ENCODE measurements around the gene CLSTN2. TPM values are rescaled to one million over a fixed set of nuclear protein-coding genes. Genes with fewer than 3 reads are reported as not detected.

The CLSTN2 gene
- total and polyA plus RNA-seq, 12 donors: 0.67 to 17.8 (median 5.3) TPM

DNA sequence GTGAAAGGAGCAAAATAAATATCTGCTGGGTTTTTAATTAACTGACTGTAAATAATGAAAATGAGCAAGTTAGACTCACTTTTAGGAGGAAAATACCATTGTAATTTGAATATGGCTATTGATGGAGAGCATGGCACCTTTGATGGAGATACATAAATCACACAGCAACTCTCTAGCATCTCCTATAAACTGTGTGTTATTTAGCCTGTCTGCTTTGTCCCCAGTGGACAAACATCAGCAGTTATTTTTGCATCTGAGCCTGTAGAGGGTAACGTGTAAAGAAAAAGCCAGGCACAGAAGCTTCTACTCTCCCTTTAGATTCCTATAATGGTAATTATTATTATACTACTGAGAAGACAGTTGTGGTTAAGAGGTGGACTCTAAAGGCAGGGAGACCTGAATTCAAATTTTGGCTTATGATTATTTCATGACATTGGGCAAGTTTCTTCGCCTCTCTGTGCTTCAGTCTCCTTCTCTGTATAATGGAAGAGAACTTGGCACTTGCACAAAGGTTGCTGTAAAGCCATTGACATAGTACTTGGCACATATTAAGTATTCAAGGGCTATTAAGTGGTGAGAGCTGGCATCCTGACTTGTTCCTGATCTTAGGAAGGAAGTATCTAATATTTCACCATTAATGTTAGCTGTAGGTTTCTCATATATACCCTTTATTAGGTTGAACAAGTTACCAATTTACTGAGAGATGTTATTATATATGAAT is 453.4 kb downstream of the CLSTN2 start:
- H3K36me3 ChIP-seq (replicated peaks in 1 of 2): no peaks in the 10 kb centered on the region
- no peak for DNase-seq
- H3K4me1 ChIP-seq (replicated peaks in 1 of 2): peaks cover 19 to 25% of the 10 kb centered on the region in 2 donors
- H3K27ac ChIP-seq: no peak overlapping the region
- intact Hi-C loops (cut with DNase I): no loop called here
- H3K27me3 ChIP-seq: no peaks in the 10 kb centered on the region
- 72 to 91% (median 85%) methylated on average over 2 of the region's 2 CpGs for WGBS, 4 donors
- H3K4me3 ChIP-seq: no peak overlapping the region
- peaks cover 0 to 8% (median 0%) of the 10 kb centered on the region in 3 donors for H3K9me3 ChIP-seq (replicated peaks in 1 of 3)
- TF ChIP-seq POLR2A (IDR thresholded peaks at IDR 0.05): no peak
- TF ChIP-seq, protein P1, sequence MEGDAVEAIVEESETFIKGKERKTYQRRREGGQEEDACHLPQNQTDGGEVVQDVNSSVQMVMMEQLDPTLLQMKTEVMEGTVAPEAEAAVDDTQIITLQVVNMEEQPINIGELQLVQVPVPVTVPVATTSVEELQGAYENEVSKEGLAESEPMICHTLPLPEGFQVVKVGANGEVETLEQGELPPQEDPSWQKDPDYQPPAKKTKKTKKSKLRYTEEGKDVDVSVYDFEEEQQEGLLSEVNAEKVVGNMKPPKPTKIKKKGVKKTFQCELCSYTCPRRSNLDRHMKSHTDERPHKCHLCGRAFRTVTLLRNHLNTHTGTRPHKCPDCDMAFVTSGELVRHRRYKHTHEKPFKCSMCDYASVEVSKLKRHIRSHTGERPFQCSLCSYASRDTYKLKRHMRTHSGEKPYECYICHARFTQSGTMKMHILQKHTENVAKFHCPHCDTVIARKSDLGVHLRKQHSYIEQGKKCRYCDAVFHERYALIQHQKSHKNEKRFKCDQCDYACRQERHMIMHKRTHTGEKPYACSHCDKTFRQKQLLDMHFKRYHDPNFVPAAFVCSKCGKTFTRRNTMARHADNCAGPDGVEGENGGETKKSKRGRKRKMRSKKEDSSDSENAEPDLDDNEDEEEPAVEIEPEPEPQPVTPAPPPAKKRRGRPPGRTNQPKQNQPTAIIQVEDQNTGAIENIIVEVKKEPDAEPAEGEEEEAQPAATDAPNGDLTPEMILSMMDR (IDR thresholded peaks at IDR 0.05): no peak

DNA sequence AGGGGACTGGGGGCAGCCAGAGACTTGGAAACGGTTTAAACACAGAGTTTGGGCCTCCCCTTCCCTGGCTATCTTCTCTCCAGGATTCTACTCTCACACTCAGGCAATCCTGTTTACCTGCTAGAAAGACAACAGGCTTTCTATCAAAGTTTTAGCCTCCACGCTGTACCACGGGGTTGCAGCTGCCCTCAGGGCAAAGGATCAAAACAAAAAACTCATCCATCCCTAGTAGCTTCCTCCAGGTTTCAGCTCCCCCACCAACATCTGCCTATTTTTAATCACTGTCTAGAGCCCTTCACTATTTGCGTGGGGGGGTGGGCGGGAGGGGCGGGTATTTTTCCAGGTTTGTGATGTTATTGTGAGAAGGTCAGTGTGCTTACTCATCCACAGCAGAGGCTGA is 456.1 kb downstream of the CLSTN2 start:
- WGBS, 4 donors: 36 to 62% (median 45%) methylated on average over 6 of the region's 6 CpGs
- peak overlapping the region in 2 of 5 donors; percentile 4 to 62 for H3K27ac ChIP-seq

DNA sequence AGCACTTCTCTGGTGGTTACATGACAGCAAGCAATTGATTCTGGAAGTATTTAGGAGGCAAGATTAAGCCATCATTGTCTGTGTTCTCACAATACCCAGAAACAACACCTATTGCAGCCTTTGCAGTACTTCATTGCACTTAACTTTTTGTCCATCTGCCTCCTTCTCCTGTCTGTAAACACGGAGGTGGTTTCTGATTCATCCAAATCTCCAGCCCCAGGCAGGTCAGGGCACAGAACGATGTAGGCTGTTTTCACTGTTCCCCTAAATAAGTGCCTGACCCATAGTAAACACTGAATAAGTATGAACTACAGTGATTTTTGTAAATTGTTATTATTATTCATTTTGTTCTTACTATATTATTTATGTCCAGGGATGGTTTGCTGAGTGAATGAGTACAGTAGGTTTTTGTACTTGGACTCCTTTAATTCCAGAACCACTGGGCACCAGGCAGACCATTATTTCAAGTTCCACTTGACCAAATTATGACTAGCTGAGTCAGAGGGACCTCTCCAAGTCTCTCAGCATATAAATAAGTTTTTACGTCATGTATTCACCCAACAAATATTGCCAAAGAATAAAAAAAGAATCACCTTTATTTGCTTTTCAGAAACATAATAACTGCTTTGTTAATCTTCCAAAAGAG is 459.6 kb downstream of the CLSTN2 start:
- no peak overlapping the region for H3K27ac ChIP-seq
- H3K9me3 ChIP-seq (replicated peaks in 1 of 3): peaks cover 0 to 8% (median 0%) of the 10 kb centered on the region in 3 donors
- H3K27me3 ChIP-seq: no peaks in the 10 kb centered on the region
- DNase-seq: no peak
- H3K4me3 ChIP-seq: no peak overlapping the region
- intact Hi-C loops (cut with DNase I): no loop called here
- no peaks in the 10 kb centered on the region for H3K36me3 ChIP-seq (replicated peaks in 1 of 2)
- WGBS, 4 donors: 78 to 87% (median 80%) methylated on average over 3 of the region's 3 CpGs
- TF ChIP-seq, protein P1 (IDR thresholded peaks at IDR 0.05): no peak
- TF ChIP-seq POLR2A (IDR thresholded peaks at IDR 0.05): no peak
- H3K4me1 ChIP-seq (replicated peaks in 1 of 2): peaks cover 6 to 7% of the 10 kb centered on the region in 2 donors

More for the DNA sequence above, 456.1 kb downstream of the CLSTN2 start:
- Histone ChIP-seq H3K4me1 (replicated peaks in 1 of 2) (peaks cover 19 to 21% of the 10 kb centered on the region in 2 donors), H3K9me3 (replicated peaks in 1 of 3) (peaks cover 0 to 8% (median 0%) of the 10 kb centered on the region in 3 donors), H3K27me3 (no peaks in the 10 kb centered on the region), H3K36me3 (replicated peaks in 1 of 2) (no peaks in the 10 kb centered on the region), H3K4me3 (no peak overlapping the region)
- intact Hi-C loops (cut with DNase I): no loop called here
- TF ChIP-seq POLR2A (IDR thresholded peaks at IDR 0.05): no peak
- TF ChIP-seq, protein P1 (IDR thresholded peaks at IDR 0.05): no peak
- peak in 4 of 7 donors; percentile 25 to 38 (median 31) for DNase-seq

DNA sequence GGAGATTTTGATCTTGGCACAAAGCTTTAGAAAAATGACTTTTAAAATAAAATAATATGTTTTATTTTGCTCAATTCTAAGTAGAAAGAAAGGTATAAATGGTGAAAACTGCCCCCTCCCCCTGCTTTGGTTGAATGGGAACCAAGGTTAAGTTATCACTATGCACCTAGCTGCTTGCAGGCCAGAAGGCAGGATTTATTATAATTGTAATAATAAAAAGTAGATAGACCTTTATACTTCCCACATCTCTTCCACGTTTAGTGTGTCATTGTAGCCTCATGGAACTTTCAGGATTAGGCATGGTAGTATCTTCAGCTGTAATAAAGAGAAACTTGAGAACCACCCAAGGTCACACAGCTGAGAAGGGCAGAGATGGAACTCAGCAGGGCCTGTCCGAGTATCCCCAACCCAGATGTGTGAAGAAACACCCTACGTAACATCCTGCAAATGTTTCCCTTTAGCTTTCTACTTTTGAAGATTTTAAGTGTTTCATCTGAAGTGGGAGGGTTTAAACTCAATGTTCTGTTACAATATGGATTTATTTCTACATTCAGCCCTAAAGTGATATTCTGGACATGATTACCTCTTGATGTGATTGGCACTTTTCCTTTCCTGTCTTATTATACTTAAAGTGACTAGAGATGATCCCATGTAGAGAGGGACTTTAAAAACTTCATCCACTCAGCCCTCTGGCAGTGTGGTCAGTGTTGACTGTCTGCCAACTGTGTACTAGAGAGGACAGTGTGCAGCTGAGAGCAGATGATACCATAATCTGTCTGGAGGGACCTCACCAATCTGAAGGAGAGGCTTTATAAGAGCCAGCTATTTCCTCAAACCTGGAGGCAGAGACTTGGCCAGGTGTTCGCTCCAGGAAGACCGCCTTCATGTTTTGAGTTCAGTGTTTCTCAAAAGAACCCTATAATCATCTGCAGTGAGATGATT is 460.4 kb downstream of the CLSTN2 start:
- WGBS, 4 donors: 71 to 77% (median 74%) methylated on average over 5 of the region's 5 CpGs
- Histone ChIP-seq H3K27me3 (no peaks in the 10 kb centered on the region), H3K4me1 (replicated peaks in 1 of 2) (peaks cover 6% of the 10 kb centered on the region in 2 donors), H3K4me3 (no peak overlapping the region), H3K9me3 (replicated peaks in 1 of 3) (peaks cover 0 to under 1% (median 0%) of the 10 kb centered on the region in 3 donors), H3K36me3 (replicated peaks in 1 of 2) (no peaks in the 10 kb centered on the region), H3K27ac (no peak overlapping the region)
- TF ChIP-seq, protein P1 (IDR thresholded peaks at IDR 0.05): no peak
- no peak for TF ChIP-seq POLR2A (IDR thresholded peaks at IDR 0.05)
- intact Hi-C loops (cut with DNase I): no loop called here
- DNase-seq: no peak
